NOMO-1 treated with dmso at 0.1 percent for 144 hours (cell line): ENCODE measurements around the gene BCAS1.

ENCODE experiments used
- DNase-seq: peaks from one replicate; lab custom pipeline; 2025; ENCODE audit not compliant: unreplicated experiment; lab: John Stamatoyannopoulos, UW

Gene BCAS1

DNA sequence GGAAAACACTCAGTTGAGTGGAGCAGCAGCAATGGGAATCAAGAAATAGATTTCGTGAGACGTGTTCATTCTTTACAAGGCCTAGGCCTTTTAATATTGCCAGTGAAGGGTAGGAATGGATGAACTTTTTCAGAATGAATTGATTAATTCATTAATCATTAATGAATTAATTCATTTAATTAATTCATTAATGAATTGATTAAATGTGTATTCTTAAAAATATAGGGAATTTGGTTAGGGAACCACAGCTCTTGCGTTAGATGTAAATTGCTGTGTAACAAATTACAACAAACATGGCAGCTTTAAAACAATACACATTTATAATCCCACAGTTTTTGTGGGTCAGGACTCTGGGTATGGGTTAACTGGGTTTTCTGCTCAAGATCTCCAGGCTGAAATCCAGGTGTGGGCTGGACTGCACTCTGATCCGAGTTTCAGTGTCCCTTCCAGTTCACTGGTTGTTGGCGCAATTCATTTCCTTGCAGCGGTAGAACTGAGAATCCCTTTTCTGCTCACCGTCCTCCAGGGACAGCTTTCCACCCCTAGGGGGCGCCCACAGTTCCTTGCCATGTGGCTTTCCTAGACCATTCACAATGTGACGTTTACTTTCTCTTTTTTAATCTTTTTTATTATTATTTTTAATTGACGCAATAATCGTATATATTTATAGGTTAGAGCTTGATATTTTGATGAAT lies 32.8 kb upstream of the BCAS1 start:
- peak; percentile 56 for DNase-seq

- DNase-seq: no peak
Observed at GRCh38 chr20:54102543-54102942, 32.1 kb upstream of the BCAS1 start.

DNA sequence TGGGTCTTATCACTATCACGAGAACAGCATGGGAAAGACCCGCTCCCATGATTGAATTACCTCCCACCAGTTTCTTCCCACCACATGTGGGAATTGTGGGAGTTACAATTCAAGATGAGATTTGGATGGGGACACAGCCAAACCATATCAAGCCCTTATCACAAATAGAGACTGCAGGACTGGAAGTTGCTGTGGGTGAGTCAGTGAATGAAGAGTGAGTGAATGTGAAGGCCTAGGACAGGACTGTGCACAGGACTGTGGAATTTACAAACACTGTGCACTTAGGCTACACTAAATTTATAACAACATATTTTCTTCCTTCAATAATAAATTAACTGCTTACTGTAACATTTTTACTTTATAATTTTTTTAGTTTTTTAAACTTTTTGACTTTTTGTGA lies 30.2 kb upstream of the BCAS1 start:
- no peak for DNase-seq

- no peak for DNase-seq
Observed at GRCh38 chr20:54099894-54100293, 29.5 kb upstream of the BCAS1 start.

- no peak for DNase-seq
Observed at GRCh38 chr20:54098047-54098446, 27.7 kb upstream of the BCAS1 start.

GRCh38 chr20:54097236-54097529 lies 26.8 kb upstream of the BCAS1 start:
- DNase-seq: no peak

DNA sequence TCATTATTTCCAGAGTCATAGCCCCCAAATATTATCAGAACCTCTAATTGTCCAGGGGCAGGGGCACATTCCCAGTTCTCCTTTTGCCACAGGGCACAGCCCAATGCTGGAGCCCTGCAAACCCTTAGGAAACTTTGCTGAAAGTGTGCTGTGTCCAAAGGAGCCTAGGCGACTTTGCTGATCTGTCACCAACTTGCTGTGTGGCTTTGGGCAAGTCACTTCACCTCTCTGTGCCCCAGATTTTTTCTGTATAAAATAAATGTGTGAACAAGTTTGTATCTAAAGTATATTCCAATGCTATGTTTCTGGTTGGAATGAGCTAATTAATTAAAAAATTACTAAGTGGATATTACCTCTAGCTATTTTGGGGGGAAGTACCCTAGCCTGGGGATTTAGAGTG lies 25.4 kb upstream of the BCAS1 start:
- DNase-seq: no peak

DNA sequence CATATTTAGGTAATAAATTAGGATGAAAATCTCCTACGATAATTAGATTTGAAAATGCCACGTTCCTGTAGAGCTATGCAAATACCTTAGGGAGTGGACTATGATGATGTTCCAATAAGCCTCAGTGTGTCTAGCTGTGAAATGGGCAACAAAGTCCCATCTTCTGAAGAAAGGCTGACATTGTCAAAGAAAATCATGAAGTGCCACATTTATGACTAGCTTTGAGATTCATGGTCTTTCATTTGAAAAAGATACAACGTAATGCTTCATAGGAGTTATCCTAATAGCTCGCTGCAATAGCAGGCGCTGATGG lies 23.8 kb upstream of the BCAS1 start:
- DNase-seq: no peak

DNA sequence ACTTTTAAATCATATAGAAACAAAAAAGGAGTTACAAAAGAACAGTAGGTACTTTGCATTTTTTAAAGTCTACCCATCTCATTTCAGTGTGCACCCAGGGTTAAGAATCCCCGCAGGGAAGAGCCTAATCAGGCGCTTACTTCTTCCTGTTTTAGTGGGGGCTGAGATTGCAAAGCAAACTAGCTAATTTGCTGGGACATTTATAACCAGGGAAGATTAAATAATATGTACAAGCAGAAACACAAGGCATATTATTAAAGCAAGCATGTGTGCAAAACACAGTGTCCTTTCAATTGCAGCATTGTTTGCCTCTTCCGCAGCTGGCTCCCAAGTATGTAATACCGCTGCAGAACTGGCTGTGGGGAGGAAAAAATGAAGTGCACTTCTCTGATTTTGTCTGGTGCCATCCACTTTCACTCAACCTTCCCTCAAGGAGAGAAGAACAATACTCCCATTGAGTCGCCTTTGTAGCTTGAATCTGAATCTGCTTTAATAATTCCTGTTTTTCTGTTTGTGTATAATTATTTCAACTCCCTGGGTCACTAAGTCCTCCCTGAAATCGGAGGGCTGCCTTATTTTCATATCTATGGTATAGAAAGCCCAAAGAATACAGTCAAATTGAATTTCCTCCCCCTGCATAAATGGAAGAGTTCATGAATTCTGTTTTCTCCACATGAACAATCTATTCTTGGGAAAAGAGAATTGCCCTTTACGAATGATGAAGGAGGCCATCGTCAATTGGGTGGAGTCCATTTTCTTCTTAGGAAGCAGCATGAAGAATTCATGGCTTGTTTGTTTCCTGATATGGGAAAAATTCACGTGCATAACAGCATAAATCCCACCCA lies 23.3 kb upstream of the BCAS1 start:
- no peak for DNase-seq

- DNase-seq: no peak
Observed at GRCh38 chr20:54092021-54092420, 21.6 kb upstream of the BCAS1 start.

DNA sequence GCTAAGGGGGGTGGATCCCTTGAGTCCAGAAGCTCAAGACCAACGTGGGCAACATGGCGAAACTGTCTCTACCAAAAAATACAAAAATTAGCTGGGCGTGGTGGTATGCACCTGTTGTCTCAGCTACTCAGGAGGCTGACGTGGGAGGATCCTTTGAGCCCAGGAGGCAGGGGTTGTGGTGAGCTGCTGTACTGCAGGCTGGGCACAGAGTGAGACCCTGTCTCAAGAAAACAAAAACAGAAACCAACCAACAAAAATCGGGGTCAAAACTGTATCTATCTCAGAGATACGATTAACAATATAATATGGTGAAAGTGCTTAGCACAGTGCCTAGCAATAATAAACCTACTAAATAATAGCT lies 20.7 kb upstream of the BCAS1 start:
- no peak for DNase-seq

DNA sequence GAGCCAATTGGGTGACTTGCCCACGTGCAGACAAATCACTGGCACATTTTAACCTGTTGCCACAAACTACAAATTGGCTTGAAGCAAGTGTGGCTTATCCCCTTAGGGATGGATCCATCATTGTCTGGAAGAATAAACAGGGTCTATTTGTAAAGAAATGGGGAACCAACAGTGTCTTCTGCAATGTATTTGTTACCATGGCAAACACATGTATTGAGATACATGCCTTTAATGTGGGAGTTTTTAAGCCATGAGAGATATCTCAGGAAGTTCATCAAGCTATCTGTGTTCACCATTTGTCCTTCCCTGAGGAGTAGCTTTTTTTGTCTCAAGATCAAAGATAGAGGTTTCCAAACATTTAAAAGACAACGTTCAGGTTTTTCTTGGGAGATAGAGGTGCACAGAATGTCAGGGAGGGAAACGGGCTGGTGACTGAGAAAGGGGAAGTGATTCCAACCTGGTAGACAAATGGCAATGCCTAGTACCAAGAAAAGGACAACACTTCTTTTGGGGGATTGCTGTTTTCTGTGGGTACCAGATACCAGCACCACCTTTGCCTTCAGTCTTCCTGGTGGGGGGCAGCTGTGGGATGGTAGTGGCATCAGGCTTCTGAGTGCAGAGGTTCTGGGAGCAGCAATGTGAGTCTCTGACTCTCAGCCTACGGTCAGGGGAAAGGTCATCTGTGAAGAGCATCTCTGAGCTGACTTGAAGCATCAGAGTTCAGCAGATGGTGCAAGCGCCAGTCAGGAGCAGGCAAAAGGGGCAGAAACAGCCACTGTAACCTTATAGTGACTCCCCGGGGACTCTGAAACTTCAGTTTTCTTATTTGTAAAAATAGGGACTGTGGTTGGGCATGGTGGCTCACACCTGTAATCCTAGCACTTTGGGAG lies 20.1 kb upstream of the BCAS1 start:
- DNase-seq: no peak

DNA sequence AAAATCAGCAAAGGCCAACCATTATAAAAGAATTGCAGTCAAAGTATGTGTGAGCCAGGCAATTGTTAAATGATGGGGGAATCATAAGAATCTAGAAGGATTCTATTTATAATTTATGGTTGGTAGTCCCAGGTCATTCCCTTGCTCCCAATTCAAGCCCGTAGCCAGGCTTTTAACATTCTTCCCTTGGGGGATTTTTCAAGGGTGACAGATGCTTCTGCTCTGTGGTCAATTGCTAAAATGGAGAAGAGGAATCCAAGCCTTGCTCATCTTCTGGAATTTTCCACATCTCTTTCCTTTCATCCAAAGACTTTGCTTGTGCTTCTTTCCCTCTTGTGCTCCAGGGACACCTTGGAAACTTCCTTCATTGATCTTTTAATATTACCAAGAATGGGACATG lies 18.0 kb upstream of the BCAS1 start:
- no peak for DNase-seq

- DNase-seq: no peak
Observed at GRCh38 chr20:54086507-54087039, 16.2 kb upstream of the BCAS1 start.

DNA sequence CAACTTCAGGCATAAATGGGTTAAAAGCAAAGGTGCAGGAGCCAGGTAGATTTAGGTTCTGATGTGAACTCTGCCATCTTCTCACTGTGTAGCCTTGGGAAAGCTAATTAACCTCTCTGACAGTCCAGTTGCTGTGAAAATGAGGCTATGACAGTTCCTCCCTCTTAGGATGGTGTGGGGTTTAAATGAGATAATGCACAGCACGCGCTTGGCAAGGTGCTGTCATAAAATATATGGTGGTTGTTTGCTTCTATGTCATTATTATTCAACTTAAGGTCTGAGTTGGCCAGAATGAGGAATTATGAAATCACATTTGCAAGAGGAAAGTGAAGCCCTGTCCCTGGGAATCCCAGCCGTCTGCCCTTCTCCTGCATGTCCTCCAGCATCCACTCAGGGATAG lies 15.5 kb upstream of the BCAS1 start:
- DNase-seq: no peak

DNA sequence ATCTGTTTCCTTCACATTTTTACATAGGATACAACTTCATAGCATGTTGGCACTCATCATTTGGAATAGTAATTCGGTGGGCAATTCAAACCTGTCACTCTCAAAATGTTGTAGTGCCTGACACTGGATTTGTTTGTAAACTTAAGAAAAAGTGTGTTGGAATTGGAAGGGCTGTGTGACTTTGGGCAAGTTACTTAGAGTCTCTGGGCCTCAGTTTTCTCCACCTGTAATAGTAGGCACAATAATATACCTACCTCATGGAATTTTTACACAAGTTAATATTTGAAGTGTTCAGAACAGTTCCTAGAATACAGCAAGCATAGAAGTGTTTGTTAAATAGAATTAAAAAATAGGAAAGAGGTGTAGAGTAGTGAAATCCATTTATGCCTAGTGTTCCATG lies 15.0 kb upstream of the BCAS1 start:
- DNase-seq: no peak

DNA sequence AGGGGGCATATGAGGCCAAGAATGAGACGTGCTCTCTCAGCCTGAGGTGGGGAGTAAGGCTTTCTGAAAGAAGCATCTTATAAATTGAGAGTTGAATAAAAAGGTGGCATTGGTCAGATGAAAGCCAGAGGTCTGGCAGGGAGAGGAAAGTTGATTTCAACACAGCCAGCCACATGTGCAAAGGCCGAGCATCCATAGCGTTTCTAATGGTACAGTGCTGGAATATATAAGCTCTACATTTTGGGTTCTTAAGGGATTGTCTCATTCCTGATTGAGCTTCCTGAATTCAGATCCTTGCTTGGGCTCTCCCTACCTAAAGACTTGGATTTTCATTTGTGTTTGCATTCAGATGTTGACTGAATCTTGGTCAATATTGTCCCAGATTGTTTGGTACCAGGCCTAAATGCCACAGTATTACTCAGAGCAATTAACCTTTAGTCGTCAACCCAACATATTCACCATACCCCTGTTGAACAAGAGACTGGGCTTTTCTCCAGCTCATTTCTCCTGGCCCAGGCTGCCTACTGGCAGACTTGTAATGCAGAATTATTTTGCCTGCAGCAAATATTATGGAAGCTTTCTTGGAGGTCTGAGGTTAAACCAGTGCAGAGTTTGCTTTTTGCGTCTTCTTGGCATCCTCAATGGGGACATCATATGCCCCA lies 14.5 kb upstream of the BCAS1 start:
- no peak for DNase-seq

- no peak for DNase-seq
Observed at GRCh38 chr20:54084193-54084592, 13.8 kb upstream of the BCAS1 start.

GRCh38 chr20:54083459-54083858 lies 13.1 kb upstream of the BCAS1 start:
- DNase-seq: no peak

DNA sequence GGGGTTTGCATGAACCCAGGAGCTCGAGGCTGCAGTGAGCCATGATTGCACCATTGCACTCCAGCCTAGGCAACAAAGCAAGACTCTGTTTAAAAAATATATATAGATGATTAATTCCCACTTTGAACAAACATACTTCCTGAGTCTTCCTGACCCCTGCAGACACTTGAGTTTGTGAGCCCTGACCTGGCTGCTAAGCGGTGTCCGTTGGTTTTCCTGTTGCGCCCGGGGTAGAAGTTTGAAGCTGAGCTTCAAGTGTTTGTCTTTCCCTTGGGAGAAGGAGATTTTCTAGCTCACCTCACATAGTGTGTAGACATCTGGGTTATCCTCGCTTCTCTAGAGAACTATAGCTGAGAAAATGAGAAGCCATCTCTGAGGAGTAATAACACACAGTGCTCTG lies 11.7 kb upstream of the BCAS1 start:
- no peak for DNase-seq

- no peak for DNase-seq
Observed at GRCh38 chr20:54079652-54080051, 9.3 kb upstream of the BCAS1 start.
